GM21526 (cell line): ENCODE data around the gene BMERB1.
"Not testable (repeated sequence)": the region's sequence is repeated elsewhere in the genome, so short reads cannot be mapped to it uniquely, and the experiment has no call there.

ENCODE experiments used
- ATAC-seq: cut with Tn5 transposase; IDR thresholded peaks from one replicate; pipeline ENCODE4 v1.9.1; 2021; ENCODE audit warnings: moderate library complexity; ENCODE audit not compliant: unreplicated experiment, low FRiP score

BMERB1 gene

GRCh38 chr16:15459791-15460190, 25.4 kb downstream of the BMERB1 start:
- ATAC-seq, result no peak

DNA sequence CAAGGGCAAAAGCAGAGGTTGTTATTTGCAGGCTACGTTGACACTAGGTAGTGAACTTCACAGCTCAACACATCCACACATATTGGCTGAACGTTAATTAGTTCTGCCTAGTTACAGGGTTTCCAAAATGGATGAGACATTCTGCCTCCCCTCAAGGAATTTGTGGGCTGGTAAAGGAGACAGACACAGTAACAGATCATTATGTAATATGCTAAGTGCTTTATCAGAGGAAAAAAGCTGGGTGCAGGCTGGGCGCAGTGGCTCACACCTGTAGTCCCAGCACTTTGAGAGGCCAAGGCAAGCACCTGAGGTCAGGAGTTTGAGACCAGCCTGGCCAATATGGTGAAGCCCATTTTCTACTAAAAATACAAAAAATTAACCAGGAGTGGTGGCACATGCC, 26.2 kb downstream of the BMERB1 start:
- ATAC-seq, result no peak

GRCh38 chr16:15461376-15461775, 27.0 kb downstream of the BMERB1 start:
- ATAC-seq, result no peak

- ATAC-seq, result no peak
Measured at GRCh38 chr16:15464401-15465186, 30.2 kb downstream of the BMERB1 start.

- no peak for ATAC-seq
Measured at GRCh38 chr16:15466131-15466530, 31.7 kb downstream of the BMERB1 start.

DNA sequence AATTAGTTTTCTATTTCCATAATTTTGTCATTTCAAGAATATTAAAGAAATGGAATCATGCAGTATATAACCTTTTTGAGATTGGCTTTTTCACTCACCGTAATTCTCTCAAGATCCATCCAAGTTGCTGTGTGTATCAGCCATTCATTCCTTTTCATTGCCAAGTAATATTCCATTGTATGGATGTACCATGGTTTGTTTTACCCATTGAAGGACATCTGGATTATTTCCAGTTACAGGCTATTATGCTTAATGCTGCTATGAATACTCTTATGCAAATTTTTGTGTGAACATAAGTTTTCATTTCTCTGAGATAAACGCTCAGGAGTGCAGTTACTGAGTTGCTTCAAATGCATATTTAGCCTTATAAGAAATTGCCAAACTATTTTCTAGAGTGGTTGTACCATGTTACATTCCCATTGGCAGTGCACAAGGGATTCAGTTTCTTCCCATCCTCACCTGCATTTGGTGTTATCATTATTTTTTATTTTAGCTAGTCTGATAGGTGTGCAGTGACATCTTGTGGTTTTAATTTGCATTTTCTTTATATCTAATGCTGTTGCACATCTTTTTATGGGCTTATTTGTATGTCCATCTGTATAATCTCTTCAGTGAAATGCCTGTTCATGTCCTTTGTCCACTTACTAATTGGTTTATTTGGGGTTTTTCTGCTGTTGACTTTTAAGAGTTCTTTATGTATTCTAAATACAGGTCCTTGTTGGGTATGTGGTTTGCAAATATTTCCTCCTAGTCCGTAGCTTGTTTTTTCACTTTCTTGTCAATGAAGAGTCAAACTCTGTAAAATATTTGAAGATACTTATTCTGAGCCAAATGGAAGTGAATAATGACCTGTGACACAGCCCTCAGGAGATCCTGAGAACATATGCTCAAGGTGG, 32.7 kb downstream of the BMERB1 start:
- no peak for ATAC-seq

GRCh38 chr16:15476971-15477370, 42.6 kb downstream of the BMERB1 start:
- not testable (repeated sequence) for ATAC-seq

GRCh38 chr16:15477802-15478201, 43.4 kb downstream of the BMERB1 start:
- no peak for ATAC-seq

DNA sequence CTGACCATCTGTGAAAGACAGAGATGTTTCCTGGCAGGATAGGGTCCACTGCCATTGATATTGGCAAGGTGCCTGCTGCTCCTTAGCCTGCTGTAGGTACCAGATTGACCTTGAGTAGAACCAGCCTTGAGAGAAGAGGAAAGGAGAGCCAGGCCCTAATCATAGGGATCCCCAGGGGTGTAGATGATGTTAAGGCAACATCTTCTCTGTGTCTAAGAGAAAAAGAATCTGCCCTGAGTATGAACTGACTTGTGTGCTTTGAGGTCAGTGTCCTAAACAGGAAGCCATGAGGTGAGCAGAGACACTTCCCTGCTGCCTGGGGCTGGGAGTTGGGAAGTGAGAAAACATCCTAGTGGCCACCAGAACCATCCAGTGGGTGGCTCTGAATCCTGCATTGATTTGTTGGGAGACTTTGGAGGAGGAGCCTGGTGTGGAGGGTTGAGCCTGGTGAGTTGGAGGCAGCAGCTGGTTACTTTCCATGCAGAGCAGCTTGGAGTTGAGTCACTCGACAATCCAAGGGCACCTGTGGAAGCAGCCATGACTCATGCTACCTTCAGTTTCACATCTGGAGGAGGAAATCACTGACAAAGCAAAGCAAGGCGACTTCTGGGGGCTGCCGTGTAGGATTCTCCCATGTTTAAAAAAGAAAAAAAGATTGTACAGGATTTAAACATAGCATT, 47.8 kb downstream of the BMERB1 start:
- no peak for ATAC-seq

DNA sequence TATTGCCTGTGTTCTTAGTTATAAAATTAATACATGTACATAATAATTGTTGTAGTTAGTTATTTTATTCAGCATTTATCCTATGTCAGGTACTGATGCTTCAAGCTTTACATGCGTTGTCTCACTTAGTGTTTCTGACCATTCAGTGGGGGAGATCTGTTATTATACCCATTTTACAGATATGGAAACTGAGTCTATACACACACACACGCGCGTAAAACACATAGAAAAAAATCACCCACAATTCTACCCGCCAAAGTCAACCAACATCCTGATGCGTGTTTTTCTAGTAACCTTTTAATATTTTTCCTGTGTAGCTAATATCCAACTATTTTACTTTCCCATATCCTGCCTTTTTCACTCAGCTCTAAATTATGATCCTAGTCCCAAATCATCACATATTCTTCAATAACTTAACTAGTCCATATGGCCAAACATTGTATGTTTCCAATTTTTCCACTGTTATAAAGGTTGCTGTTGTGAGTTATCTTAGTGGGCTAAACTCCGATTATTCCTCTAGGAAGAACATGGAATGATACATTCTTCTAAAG, 48.4 kb downstream of the BMERB1 start:
- no peak for ATAC-seq

- ATAC-seq, result no peak
Measured at GRCh38 chr16:15483857-15484256, 49.5 kb downstream of the BMERB1 start.

DNA sequence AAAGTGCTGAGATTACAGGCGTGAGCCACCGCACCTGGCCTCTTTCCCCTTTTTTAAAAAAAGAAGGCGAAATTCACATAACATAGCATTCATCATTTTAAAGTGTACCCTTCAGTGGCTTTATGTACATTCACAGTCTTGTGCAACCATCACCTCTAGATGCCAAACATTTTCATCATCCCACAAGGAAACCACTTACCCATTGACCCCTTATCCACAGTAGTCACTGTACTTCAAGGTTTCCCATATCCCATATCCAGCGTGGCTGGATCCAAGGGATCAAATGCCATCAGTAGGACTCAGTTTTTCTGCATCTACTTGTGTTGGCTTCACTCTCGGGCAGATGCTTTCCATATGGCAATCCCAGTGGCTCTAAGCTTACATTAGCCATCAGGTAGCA, 50.3 kb downstream of the BMERB1 start:
- no peak for ATAC-seq

GRCh38 chr16:15485175-15485574, 50.8 kb downstream of the BMERB1 start:
- ATAC-seq, result no peak

- no peak for ATAC-seq
Measured at GRCh38 chr16:15486661-15487060, 52.3 kb downstream of the BMERB1 start.

GRCh38 chr16:15487336-15488284, 53.2 kb downstream of the BMERB1 start:
- no peak for ATAC-seq

DNA sequence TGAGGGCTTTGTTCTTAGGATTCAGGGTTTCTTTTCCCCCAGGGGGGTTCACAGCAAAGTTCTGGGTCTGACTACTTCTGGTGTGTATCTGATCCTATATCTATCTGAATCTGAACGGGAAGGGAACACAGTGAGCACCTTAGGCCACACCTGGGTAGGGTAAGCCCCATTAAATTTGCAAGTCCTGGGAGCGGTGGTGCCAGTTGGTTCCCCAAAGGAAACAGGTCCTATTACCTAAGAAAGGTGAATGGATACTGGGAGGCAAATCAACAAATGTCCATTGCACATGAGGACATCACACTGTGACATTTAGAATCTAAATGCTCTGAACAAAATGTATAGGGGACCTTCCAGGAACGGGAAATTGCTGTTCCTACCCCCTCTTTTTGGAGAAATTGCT, 54.6 kb downstream of the BMERB1 start:
- ATAC-seq, result no peak

- ATAC-seq, result no peak
Measured at GRCh38 chr16:15490123-15490711, 55.8 kb downstream of the BMERB1 start.

DNA sequence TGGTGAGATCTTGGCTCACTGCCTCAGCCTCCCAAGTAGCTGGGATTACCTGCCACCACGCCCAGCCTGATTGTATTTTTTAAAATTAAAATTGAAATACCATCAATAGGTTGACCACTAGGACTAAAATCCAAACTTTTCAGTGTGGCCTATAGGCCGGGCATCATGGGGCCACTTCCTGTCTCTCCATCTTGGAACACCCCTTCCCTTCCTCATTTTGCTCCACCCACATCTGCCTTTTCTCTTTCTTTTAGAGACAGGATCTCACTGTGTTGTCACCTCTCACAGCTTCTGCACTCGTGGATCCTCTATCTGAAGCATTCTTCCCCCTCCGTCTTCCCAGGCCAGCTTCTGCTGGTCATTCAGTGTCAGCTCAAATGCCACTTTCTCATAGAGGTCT, 57.0 kb downstream of the BMERB1 start:
- no peak for ATAC-seq

GRCh38 chr16:15492091-15492740, 57.8 kb downstream of the BMERB1 start:
- no peak for ATAC-seq
